VCaP (cell line): ENCODE results near the gene MROH8.

Experiments used
- H3K27ac ChIP-seq: fragments of 450-650 bp; 2 replicates; pipeline ENCODE4 v1.5.1; 2017
- CTCF ChIP-seq: fragments of 450-650 bp; conservative IDR thresholded peaks from 2 replicates; pipeline ENCODE4 v1.5.1; 2017; ENCODE audit warnings: mild to moderate bottlenecking, moderate library complexity

Gene MROH8

DNA sequence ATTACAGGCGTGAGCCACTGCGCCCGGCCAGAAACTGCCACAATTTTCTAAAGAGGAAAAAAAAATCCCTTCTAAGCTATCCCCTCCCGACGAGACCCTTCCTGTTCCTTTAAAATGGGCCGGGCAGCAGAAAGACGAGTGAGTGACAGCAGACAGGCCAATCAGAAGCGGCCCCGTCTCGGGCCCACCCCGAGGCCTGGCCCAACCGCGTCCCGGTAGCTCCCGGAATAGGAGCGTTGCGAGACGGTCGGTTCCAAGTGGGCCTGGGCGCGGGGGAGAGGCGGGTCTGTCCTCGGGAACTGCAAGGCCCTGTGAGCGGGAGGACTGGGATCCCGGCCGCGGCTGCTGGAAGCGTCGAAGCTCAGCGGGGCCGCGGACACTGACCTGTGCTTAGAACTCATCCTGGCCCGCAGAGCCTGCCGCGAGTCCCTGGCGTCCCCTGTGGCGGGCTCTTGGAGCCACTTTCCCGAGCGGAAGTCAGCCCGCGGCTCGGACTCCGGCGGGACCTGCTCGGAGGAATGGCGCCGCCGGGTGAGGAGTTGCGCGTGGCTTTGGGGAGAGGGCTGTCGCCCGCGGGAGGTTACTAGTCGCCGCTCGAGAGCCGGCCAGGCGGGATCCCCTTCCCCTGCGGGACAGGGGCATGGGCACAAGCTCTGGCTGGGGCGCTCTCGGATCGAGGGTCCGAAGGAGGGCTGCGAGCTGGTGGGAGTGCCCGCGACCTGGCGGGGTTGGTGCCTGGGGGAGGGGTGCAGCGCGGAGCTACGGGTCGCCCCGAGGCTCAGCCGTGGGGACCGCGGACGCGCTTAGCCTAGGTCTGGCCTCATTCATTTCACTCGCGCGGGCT is at the start of gene MROH8, which contains the start of gene RPN2:
TSS of gene MROH8 (minus strand) at position 710 of the 844 bp plus-strand sequence.
TSS of gene RPN2 (plus strand) at position 492 of the 844 bp plus-strand sequence. CDS start at position 519, 27 bp downstream.
- peak within 1 kb of the TSS; percentile 97 for H3K27ac ChIP-seq
- TF ChIP-seq CTCF, result no peak

GRCh38 chr20:37228656-37229055 is 49.3 kb upstream of the MROH8 start:
- no peak overlapping the region; the same call in 1 of the 2 replicates for H3K27ac ChIP-seq

DNA sequence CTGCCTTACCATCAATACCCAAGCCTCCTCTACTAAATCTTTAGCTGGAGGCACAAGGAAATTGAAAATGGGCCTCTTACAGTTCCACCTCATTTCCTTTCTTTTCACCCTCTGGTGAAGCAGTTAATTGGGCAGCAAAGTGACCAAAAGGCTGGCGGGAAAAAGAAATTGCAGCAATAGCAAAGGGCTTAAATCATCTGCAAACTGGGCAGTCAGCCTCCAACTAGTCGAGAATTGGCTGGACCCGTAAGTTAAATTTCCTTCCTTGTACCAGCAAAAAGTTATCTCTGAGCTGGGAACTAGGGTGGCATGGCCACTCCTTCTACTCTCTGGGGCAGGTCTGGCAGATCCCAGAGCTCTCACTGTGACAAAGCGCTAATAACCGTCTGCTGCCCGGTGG is 48.7 kb upstream of the MROH8 start:
- TF ChIP-seq CTCF, result no peak
- no peak overlapping the region; the same call in 1 of the 2 replicates for H3K27ac ChIP-seq

More at GRCh38 chr20:37228656-37229055, 49.3 kb upstream of the MROH8 start:
- no peak for TF ChIP-seq CTCF

GRCh38 chr20:37226889-37227288 is 47.5 kb upstream of the MROH8 start:
- no peak for TF ChIP-seq CTCF
- no peak overlapping the region for H3K27ac ChIP-seq

- no peak for TF ChIP-seq CTCF
- no peak overlapping the region for H3K27ac ChIP-seq
Observed at GRCh38 chr20:37225146-37225545, 45.8 kb upstream of the MROH8 start.

DNA sequence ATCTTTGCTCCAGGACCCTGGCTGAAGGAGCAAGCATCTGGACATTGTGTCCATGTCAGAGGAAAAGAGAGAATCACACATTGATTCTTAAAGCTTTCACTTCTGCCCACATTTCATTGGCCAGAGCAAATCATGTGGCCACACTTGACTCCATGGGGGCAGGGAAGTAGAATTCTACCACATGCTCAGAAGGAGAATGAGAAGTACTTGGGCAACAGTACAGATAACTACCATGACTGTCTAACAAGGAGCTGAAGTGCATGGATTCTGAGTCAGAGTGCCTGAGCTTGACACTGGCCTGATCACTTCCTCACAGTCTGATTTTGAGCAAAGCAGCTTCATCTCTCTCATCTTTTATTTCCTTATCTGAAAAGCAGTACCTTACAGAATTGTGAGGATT is 43.7 kb upstream of the MROH8 start:
- TF ChIP-seq CTCF, result no peak
- H3K27ac ChIP-seq, result peak overlapping the region; percentile 61

- no peak for TF ChIP-seq CTCF
- H3K27ac ChIP-seq, result peak overlapping the region; percentile 61
Observed at GRCh38 chr20:37222086-37222485, 42.7 kb upstream of the MROH8 start.
